HG02798 (cell line): ENCODE measurements around the gene MLXIP.

ENCODE experiments used
- ATAC-seq: cut with Tn5 transposase; IDR thresholded peaks from one replicate; pipeline ENCODE4 v1.9.1; 2021; ENCODE audit warnings: mild to moderate bottlenecking; ENCODE audit not compliant: unreplicated experiment, poor library complexity

MLXIP gene

DNA sequence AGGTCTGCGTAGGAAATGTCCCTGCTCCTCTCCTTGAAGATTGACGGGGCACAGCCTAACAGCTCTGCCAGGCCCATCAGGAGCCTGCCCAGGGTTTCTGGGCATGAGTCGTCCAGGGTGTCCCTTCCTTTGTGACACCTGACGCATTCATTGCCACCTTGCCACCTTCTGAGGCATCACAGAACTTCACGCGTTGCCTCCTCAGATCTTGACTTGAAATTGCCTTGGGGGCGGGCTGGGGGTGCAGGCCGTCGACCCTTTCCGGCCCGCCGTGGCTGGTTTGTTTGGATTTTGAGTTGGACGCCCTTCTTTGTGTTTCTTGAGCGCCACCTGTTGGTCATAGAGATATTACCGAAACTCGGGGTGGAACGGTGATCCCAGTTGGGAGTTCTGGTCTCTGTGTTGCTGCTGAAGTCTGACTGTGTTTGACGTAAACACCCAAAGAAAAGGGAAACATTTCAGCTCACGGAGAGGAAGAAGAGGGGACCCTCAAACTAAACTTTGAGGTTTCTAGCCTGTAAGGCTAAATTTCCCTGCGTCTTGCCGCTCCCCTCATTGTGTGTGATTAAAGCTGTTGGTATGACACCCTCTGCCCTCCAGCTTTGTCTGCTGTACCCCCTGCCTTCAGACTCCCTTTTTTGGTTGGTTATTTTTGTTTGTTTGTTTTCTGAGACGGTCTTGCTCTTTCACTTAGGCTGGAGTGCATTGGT lies 44.6 kb downstream of the MLXIP start:
- ATAC-seq: no peak

DNA sequence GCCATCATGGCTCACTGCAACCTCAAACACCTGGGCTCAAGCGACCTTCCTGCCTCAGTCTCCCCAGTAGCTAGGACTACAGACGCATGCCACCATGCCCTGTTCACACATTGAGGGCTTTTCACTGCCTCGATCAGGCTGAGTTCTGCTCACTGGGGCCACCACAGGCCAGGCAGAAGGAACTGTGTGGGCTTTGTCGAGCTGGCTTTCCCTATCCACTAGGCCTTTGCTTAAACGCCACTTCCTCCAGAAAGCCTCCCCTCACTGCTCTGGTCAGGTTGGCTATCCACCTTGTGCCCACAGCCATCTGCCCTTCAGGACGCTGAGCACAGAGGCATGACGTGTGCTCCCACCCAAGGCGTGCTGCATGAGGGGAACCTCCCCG lies 45.2 kb downstream of the MLXIP start:
- no peak for ATAC-seq

DNA sequence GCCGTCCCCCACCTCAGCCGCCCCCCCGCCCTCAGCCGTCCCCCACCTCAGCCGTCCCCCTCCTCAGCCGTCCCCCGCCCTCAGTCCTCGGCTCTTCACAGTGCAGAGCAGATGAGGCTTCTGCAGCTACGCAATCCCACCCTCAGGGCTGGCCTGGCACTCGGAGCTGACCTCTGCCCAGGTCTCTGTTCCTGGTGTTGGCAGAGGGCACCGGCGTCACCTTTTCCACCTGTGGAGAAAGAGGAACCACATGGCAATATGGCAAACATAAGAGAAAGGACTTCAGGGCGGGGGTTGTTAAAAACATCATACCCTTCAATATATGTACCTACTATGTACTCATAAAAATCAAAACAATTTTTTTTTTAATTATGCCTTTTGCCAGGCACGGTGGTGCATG lies 45.8 kb downstream of the MLXIP start:
- ATAC-seq: no peak

DNA sequence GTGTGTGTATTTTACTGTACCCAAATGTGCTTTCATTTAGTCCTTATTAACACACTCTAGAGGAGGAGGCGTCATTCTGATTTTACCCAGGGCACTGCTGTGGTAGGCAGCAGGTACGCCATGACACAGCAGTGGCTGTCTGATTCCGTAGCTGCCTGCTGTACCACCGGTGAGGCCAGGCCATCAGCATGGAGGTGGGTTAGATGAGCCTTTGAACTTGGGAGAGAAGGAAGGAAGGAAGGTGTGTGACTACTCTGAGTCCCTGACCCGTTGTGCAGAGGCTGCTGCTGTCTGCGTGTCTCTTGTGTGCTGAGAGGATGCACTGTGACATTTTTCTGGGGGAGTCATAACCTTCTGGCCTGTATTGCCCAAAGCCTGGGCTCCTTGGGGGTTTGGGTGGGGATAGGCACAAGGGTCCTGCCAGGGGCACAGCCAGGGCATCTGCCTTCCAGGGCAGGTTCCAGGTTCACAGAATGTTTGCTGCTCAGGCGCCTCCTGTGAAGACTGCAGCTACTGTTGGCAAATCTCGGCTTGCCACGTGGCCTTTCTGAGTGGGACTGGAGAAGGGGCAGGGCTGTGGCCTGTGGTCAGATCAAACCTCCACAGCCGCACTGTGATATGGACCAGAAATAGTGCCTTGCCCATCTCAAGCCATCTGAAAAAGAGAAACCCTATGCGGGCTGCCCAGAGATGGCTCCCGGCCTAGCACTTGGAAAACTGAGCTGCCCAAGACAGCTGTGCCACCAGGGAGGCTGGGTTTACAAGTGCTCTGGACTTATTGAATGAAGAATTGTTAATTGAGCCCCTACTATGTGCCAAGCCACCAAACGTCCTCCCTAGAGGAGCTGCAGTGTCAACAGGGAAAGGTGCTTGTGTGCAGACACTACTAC lies 47.1 kb downstream of the MLXIP start:
- ATAC-seq: no peak

DNA sequence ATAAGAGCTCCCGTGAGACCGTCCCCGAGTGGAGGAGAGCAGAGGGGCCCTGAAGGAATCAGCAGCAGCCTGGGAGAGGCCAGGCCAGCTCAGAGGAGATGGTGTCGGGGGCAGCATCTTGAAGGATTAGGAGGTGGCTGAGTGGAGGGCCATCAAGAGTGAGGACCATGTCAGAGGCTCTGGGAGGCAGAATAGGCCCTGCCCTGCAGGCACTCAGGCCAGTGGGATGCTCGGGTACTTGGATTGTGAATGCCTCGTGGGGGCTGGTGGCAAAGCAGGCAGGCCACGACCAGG lies 47.7 kb downstream of the MLXIP start:
- ATAC-seq: no peak

DNA sequence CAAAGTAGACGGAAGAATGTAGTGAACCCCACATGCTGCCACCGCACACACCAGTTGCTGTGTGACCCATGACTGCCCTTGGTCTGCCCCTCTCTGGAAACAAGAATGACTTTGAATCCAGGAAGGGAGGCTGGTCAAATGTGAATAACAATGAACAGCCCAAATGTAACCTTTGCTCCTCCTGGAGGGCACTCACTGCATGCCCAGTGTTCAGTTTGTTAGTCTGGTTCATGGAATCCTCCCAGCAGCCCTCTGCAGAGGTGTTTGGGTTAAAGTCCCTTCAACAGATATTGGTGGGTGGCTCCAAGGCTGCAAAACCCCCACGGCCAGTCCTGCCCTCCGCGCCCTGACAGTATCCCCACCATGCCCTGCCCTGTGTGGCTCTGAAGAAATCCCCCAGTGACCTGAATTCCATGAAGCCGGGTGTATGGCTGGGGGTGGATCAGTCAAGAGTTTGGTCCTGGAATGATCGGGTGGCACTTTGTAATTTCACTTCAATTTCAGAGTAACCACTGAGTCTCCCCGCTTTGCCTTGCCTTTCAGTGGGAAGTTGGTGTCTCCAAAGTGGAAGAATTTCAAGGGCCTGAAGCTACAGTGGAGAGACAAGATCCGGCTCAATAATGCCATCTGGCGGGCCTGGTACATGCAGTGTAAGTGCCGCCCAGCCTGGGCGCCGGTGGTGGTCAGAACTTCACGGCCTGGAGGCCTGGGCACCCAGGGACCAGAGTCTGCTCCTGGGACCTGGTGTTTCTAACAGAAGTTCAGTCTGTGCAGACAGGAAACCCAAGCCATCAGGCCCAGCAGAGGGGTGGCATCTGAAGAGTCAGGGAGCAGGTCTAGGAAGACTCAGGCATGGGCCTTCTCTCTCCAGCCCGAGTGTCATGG lies 48.4 kb downstream of the MLXIP start:
- ATAC-seq: no peak

DNA sequence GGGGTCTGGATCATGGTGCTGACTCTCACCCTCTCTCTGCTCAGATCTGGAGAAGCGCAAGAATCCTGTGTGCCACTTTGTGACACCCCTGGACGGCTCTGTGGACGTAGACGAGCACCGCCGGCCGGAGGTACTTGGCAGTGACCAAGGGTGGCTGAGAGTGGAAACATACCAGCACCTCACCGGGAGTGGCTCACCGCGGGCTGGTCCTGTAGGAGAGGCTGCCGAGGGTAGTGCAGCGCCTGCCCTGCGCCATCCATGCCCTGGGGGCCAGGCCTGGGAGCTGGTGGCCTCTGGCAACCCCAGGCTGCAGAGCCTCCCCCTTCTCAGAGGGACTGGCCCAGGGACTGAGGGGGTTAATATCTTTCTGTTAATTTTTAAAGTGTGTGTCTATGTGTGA lies 49.3 kb downstream of the MLXIP start:
- ATAC-seq: no peak

DNA sequence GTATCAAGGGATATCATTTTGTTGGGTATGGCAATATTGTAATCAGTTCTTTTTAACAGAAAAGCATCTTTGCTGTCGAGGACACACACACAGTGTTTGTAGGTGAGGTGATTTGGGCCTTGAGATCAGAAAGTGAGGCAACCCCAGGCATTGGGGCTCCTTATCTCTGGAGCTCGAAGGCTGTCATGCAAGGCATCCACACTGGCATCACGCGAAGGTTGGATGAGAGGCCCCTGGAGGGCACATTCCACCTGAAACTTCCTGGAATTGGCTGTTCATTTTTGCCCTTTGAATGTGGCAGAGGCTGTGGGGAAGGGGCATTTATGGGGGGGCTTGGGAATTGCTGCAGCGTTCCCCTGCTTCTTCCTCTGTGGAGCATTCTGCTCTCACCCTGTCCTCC lies 49.9 kb downstream of the MLXIP start:
- no peak for ATAC-seq

DNA sequence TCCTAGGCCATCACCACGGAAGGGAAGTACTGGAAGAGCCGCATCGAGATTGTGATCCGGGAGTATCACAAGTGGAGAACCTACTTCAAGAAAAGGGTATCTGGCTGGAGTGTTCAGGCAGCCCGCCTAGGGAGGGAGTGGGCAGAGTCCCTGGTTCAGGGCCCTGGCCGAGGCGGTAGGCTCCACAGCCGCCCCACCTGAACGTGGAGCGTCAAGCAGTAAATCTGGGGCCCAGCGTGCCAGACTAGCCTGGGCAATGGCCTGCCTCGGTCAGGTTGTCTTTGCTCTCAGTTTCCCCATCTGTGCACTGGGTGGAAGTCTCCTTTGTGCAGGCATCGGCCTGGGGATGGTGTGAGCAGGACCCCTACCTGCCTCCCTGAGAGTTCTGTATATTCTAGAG lies 50.6 kb downstream of the MLXIP start:
- ATAC-seq: no peak

DNA sequence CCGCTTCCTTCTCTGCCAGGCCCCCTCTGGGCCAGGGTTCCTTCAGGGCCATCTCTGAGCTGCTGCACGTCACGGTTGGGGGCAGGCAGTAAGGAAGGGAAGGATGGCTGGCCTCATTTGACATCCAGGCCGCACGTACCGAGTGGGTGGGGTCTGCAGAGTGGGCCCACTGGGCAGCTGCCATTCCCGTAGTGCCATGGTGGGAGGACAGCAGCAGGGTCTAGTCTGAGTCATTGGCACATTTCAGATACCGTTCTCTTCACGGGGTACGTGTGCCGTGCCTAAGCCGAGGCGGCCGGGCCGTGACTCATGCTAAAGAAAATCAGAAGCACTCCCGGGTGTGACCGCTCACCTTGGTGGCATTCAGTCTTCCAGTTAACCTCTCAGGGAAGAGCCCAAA lies 51.6 kb downstream of the MLXIP start:
- no peak for ATAC-seq

DNA sequence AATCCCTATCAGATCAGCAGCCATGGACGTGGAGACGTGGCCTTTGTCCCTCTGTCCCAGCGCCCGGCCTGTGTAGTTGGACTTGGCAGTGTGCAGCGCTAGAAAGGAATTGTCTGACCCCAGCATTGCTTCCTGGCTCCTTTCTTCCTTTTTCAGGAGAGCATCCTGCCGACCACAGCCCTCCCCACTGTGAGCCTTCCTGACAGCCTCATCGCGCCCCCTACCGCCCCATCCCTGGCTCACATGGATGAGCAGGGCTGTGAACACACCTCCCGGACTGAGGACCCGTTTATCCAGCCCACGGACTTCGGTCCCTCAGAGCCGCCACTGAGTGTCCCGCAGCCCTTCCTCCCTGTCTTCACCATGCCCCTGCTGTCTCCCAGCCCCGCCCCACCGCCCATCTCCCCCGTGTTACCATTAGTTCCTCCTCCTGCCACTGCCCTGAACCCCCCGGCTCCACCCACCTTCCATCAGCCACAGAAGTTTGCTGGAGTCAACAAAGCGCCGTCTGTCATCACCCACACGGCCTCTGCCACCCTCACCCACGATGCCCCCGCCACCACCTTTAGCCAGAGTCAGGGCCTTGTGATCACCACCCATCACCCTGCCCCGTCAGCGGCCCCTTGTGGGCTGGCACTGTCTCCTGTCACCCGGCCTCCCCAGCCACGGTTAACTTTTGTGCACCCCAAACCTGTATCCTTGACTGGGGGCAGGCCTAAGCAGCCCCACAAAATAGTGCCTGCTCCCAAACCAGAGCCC lies 54.8 kb downstream of the MLXIP start:
- ATAC-seq: no peak

DNA sequence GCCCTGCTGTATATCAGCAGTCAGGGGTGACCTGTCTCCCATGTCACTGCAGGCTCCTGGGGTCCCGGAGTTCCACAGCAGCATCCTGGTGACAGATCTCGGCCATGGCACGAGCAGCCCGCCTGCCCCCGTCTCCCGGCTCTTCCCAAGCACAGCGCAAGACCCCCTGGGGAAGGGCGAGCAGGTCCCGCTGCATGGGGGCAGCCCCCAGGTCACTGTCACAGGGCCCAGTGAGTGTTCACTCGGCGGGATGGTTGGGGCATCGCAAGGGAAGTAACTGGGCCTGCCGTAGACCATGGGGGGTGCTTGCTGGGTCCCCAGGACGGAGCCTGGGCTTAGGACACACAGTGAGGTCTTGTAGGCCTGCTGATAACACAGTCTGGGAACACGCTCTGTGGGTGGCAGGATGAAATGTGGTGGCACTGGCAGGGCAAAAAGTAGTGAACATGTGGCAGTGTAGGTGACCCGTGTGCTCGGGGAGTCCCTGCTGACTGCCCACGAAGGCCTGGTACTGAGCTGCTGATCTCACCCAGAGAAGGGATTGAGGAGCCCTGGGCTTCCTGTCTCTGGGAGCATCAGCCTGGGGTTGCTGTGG lies 57.0 kb downstream of the MLXIP start:
- no peak for ATAC-seq

DNA sequence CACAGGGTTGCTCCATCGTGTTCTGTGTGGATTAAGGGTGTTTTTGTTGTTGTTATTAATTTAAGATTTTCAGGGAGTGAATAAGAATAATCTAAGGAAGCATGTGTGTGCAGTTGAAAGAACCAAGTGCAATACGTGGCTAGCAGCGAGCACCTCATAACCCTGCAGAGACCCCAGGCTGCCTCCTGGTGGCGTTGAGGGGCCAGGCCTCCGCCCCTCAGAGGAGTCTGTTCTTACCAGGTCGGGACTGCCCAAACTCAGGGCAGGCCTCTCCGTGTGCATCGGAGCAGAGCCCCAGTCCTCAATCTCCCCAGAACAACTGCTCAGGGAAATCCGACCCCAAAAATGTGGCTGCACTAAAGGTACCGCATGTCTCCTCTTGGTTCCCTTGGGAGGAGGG lies 58.7 kb downstream of the MLXIP start:
- ATAC-seq: no peak

DNA sequence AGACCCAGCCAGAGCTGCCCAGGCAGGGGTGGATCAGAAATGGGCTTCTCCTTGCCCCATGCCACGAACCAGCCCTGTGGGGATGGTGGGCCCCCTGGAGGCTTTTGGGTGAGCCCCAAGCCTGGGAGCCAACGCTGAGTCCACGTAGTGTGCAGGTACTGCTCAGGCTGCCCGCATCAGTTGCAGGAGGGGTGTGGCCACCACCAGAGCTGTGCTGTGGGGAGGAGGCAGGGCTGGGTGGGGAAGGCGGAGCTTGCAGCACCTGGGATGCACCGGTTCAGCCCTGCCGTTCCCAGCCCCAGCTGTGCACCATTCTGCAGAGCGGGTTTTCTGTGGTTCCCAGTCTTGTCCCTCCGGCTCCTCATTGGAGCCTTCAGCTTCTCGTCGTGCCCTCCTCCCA lies 59.1 kb downstream of the MLXIP start:
- ATAC-seq: no peak

DNA sequence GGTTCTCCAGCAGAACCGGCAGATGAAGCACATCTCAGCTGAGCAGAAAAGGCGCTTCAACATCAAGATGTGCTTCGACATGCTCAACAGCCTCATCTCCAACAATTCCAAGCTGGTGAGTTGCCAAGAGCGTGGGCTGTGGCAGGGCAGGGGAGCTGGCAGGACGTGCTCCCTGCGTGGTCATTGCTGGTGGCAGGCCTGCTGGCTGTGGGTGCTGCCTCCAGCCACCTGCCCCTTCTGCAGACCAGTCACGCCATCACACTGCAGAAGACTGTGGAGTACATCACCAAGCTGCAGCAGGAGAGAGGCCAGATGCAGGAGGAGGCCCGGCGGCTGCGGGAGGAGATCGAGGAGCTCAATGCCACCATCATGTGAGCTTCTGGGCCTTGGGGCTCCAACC lies 59.6 kb downstream of the MLXIP start:
- ATAC-seq: no peak

DNA sequence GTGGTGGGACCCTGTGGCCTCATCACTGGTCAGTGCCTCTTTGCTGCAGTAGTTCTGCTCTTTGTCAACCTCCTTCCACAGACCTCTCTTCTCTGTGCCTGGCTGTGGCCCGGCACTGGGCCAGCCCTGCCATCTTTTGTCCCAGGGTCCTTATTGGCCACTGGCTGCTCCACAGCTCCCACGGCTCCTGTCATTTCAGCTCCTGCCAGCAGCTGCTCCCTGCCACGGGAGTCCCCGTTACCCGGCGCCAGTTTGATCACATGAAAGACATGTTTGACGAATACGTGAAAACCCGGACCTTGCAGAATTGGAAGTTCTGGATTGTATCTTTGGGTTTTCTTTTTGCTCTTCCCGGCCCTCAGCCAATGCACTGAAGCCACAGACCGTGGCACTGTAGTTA lies 60.1 kb downstream of the MLXIP start:
- no peak for ATAC-seq

DNA sequence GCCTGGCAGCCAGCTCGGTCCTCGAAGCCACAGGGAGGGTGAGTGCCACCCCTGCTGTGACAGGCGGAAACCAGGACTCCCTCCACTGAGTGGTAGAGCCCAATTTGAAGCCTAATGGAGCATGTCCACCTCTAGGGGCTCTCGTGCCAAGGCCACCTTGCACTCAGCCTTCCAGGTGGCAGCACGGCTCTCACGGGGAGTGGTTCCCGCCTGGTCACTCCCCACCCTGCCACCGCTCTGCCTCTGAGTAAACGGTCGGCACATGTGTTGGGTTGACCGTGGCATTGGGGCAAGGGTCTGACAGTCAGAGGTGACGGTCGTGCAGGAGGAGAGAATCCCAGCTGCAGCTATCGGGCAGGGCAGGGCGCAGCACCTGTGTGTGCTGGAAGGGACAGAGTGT lies 60.7 kb downstream of the MLXIP start:
- no peak for ATAC-seq

DNA sequence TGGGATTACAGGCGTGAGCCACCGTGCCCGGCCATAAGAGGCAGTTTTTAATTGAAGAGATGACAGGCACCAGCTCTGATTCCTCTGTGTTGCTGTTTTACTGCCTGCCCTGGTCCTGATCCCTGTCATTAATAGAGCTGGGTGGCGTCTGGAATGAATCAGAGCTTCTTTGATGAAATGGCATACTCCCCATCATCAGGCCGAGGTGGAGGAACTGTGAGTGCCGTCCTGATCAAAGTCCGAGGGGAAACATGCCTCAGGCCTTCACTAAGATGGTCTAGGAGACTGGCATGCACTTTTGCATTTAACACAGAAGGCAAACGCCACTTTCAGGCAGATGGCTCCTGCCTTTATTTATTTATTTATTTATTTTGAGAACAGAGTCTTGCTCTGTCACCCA lies 61.4 kb downstream of the MLXIP start:
- ATAC-seq: no peak

DNA sequence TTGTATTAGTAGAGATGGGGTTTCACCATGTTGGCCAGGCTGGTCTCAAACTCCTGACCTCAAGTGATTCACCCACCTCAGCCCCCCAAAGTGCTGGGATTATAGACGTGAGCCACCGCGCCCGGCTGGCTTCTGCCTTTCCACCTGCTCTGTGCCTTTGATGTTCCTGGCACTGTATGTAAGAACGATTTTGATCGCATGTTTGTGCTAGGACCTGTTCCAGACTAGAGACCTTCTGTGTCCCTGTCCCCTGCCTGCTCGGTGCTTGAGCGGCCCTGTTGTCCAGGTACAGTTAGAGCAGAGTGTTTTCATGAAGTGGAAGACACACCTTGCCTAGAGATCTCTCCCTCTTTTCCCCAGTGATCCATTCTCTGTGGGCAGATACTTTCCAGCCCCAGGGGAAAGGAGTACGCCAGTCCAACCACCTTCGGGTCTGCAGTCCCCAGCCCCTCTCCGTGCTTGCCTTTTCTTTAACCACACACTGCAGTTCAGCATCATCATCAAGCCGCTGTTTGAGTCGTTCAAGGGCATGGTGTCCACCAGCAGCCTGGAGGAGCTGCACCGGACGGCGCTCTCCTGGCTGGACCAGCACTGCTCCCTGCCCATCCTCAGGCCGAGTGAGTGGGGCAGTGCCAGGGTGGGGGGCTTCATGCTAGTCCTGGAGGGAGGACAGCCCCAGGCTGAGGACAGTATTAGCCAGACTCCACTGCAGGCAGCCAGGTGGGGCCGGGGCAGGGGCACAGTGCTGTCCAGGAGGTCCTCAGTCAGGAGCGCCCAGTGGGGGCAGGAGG lies 62.1 kb downstream of the MLXIP start:
- ATAC-seq: no peak
